ENCODE measurements around the gene ACCS.

- TF ChIP-seq, protein P1, sequence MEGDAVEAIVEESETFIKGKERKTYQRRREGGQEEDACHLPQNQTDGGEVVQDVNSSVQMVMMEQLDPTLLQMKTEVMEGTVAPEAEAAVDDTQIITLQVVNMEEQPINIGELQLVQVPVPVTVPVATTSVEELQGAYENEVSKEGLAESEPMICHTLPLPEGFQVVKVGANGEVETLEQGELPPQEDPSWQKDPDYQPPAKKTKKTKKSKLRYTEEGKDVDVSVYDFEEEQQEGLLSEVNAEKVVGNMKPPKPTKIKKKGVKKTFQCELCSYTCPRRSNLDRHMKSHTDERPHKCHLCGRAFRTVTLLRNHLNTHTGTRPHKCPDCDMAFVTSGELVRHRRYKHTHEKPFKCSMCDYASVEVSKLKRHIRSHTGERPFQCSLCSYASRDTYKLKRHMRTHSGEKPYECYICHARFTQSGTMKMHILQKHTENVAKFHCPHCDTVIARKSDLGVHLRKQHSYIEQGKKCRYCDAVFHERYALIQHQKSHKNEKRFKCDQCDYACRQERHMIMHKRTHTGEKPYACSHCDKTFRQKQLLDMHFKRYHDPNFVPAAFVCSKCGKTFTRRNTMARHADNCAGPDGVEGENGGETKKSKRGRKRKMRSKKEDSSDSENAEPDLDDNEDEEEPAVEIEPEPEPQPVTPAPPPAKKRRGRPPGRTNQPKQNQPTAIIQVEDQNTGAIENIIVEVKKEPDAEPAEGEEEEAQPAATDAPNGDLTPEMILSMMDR (IDR thresholded peaks at IDR 0.05), result no peak
- no peak for TF ChIP-seq POLR2A (IDR thresholded peaks at IDR 0.05)
- no peak for TF ChIP-seq EP300 (IDR thresholded peaks at IDR 0.05)
These were observed 60.2 kb downstream of the ACCS start for GRCh38 chr11:44126304-44126703.

Data from tibial nerve (tissue), 4 donors.